Stomach (tissue), 4 donors: ENCODE results near the gene SLC2A3.

ENCODE experiments used
- CTCF ChIP-seq, 7 experiments: fragments of 450-650 bp in 4 of 7; fragments of 200-600 bp in 3 of 7; sonication (generic) in 3 of 7; IDR thresholded peaks; one replicate each; pipeline ENCODE4 v1.5.1; 2016 to 2019; ENCODE audit warnings: antibody characterized with exemption in 7 of 7, control low read depth in 2 of 7, mild to moderate bottlenecking in 1 of 7
- EP300 ChIP-seq: sonication (generic); formaldehyde crosslinking; IDR thresholded peaks from one replicate; pipeline ENCODE4 v1.6.1; 2017; ENCODE audit warnings: antibody characterized with exemption
- POLR2A ChIP-seq, 4 donors: fragments of 450-650 bp; IDR thresholded peaks; one replicate each; pipeline ENCODE4 v1.6.1; 2016; ENCODE audit warnings: antibody characterized with exemption in 4 of 4, control low read depth in 2 of 4, mild to moderate bottlenecking in 1 of 4, moderate library complexity in 1 of 4
- POLR2AphosphoS5 ChIP-seq, 3 donors: sonication (generic); formaldehyde crosslinking; IDR thresholded peaks; one replicate each; pipeline ENCODE4 v1.6.1; 2016; ENCODE audit warnings: antibody characterized with exemption in 3 of 3

GRCh38 chr12:7961395-7962178 is 25.6 kb upstream of the SLC2A3 start:
- TF ChIP-seq CTCF (IDR thresholded peaks at IDR 0.05) (no peak), POLR2A (IDR thresholded peaks at IDR 0.05) (no peak), EP300 (no peak), POLR2AphosphoS5 (IDR thresholded peaks at IDR 0.05) (no peak)
